SK-N-SH (cell line): Measurements from ENCODE around the gene CTSF. TPM values are rescaled to one million over a fixed set of nuclear protein-coding genes. Genes with fewer than 3 reads are reported as not detected.

Experiments used
- CTCF ChIA-PET: fragments of 300-600, 350-600 bp; formaldehyde crosslinking; extraction: SDS; loops from one replicate; lab custom pipeline; 2021; lab: Yijun Ruan, JAX
- POLR2A ChIA-PET: fragments of 350-600 bp; sonication (Branson Sonifier 250); formaldehyde crosslinking; extraction: SDS; loops from one replicate; lab custom pipeline; 2020; ENCODE audit warnings: antibody characterized with exemption, inconsistent platforms; lab: Yijun Ruan, JAX
- DNase-seq: peaks from one replicate; pipeline ENCODE4 v3.0.0; 2012
- H2AFZ ChIP-seq: fragments of 200-600 bp; sonication (generic); 2 replicates; pipeline ENCODE4 v1.8.1; 2016; ENCODE audit warnings: antibody characterized with exemption, mild to moderate bottlenecking, low read depth
- H3F3A ChIP-seq: fragments of 200-600 bp; sonication (generic); replicated peaks from 2 replicates; pipeline ENCODE3; 2016; ENCODE audit warnings: antibody characterized with exemption, mild to moderate bottlenecking; ENCODE audit not compliant: insufficient read depth
- H3K27ac ChIP-seq, 2 experiments: fragments of 200-500 bp in 1 of 2; fragments of 200-600 bp in 1 of 2; sonication (Bioruptor generic) in 1 of 2; sonication (generic), shearing (Covaris generic) in 1 of 2; 2 replicates each; pipeline versions ENCODE4 v1.5.1 to v1.6.1; 2014 to 2016; ENCODE audit warnings: low read depth in 2 of 2, inconsistent platforms in 1 of 2, low read length in 1 of 2, mild to moderate bottlenecking in 1 of 2, mixed read lengths in 1 of 2
- H3K27me3 ChIP-seq: fragments of 200-600 bp; sonication (generic), shearing (Covaris generic); 2 replicates; pipeline ENCODE4 v1.6.1; 2016; ENCODE audit warnings: mixed run types; ENCODE audit not compliant: insufficient read depth
- H3K36me3 ChIP-seq, 2 experiments: fragments of 200-500 bp in 1 of 2; fragments of 200-600 bp in 1 of 2; sonication (Bioruptor generic) in 1 of 2; sonication (generic) in 1 of 2; replicated peaks in 1 of 2; 2 replicates each; pipeline versions ENCODE3 to v1.5.1; 2014 to 2016; ENCODE audit warnings: low read length in 1 of 2, mild to moderate bottlenecking in 1 of 2; ENCODE audit not compliant: insufficient read depth in 2 of 2, control insufficient read depth in 1 of 2
- H3K4me1 ChIP-seq, 2 experiments: fragments of 200-500 bp in 1 of 2; fragments of 200-600 bp in 1 of 2; sonication (Bioruptor generic) in 1 of 2; sonication (generic), shearing (Covaris generic) in 1 of 2; 2 replicates each; pipeline versions ENCODE4 v1.5.1 to v1.6.1; 2014 to 2016; ENCODE audit warnings: low read depth in 1 of 2, low read length in 1 of 2, mixed run types in 1 of 2; ENCODE audit not compliant: insufficient read depth in 2 of 2, control insufficient read depth in 1 of 2
- H3K4me2 ChIP-seq: fragments of 200-600 bp; sonication (generic), shearing (Covaris generic); 2 replicates; pipeline ENCODE4 v1.6.1; 2017; ENCODE audit warnings: mixed run types
- H3K4me3 ChIP-seq, 2 experiments: fragments of 200-500 bp in 1 of 2; fragments of 200-600 bp in 1 of 2; sonication (Bioruptor generic) in 1 of 2; sonication (generic), shearing (Covaris generic) in 1 of 2; 2 replicates each; pipeline versions ENCODE4 v1.5.1 to v1.8.1; 2014 to 2016; ENCODE audit warnings: low read depth in 2 of 2, inconsistent platforms in 1 of 2, low read length in 1 of 2, mild to moderate bottlenecking in 1 of 2, mixed read lengths in 1 of 2, moderate library complexity in 1 of 2
- H3K79me2 ChIP-seq: fragments of 200-600 bp; sonication (generic); 2 replicates; pipeline ENCODE4 v1.8.1; 2017; ENCODE audit warnings: mild to moderate bottlenecking; ENCODE audit not compliant: insufficient read depth
- H3K9ac ChIP-seq: fragments of 200-600 bp; sonication (generic); 2 replicates; pipeline ENCODE4 v1.6.1; 2017; ENCODE audit warnings: mixed run types
- H3K9me2 ChIP-seq: fragments of 200-600 bp; sonication (generic); 2 replicates; pipeline ENCODE4 v1.6.1; 2017; ENCODE audit warnings: mixed run types
- H3K9me3 ChIP-seq: fragments of 200-600 bp; sonication (generic); 2 replicates; pipeline ENCODE4 v1.6.1; 2017; ENCODE audit warnings: mixed run types, mild to moderate bottlenecking, moderate library complexity
- H4K20me1 ChIP-seq: fragments of 200-600 bp; sonication (generic); 2 replicates; pipeline ENCODE4 v1.6.1; 2017; ENCODE audit warnings: mild to moderate bottlenecking, mixed run types; ENCODE audit not compliant: insufficient read depth
- CHD2 ChIP-seq: fragments of 150-350 bp; IDR thresholded peaks from 2 replicates; pipeline ENCODE4 v1.6.1; 2018; ENCODE audit warnings: low read length; ENCODE audit not compliant: partially characterized antibody
- ELF1 ChIP-seq: IDR thresholded peaks from 2 replicates; pipeline ENCODE4 v1.4.0; 2012
- FOSL2 ChIP-seq: IDR thresholded peaks from 2 replicates; pipeline ENCODE4 v1.4.0; 2012; ENCODE audit warnings: low read depth, mild to moderate bottlenecking, moderate library complexity, borderline replicate concordance
- FOXM1 ChIP-seq: IDR thresholded peaks from 2 replicates; pipeline ENCODE4 v1.4.0; 2012; ENCODE audit warnings: low read depth, mild to moderate bottlenecking
- GABPA ChIP-seq: IDR thresholded peaks from 2 replicates; pipeline ENCODE4 v1.4.0; 2012; ENCODE audit warnings: low read depth, mild to moderate bottlenecking
- NFIC ChIP-seq: IDR thresholded peaks from 2 replicates; pipeline ENCODE4 v1.4.0; 2012; ENCODE audit warnings: borderline replicate concordance
- NRF1 ChIP-seq: IDR thresholded peaks from 2 replicates; pipeline ENCODE4 v1.6.1; 2012; ENCODE audit warnings: low read depth, mild to moderate bottlenecking, low read length
- POLR2AphosphoS5 ChIP-seq: IDR thresholded peaks from 2 replicates; pipeline ENCODE4 v1.6.1; 2012; ENCODE audit warnings: low read depth, low read length
- SMC3 ChIP-seq: IDR thresholded peaks from 2 replicates; pipeline ENCODE4 v1.6.1; 2012; ENCODE audit warnings: low read depth, low read length, improper control_type of control experiment
- TAF1 ChIP-seq: IDR thresholded peaks from 2 replicates; pipeline ENCODE4 v1.6.1; 2012; ENCODE audit warnings: low read depth, mild to moderate bottlenecking, low read length, moderate library complexity, borderline replicate concordance
- TEAD4 ChIP-seq: IDR thresholded peaks from 2 replicates; pipeline ENCODE4 v1.4.0; 2012; ENCODE audit warnings: mild to moderate bottlenecking, borderline replicate concordance; ENCODE audit not compliant: insufficient read depth
- WGBS: methylation state at CpG from one replicate; pipeline ENCODE4 v1.1.6; 2017; ENCODE audit warnings: low lambda C conversion rate; 5-methylcytosine and 5-hydroxymethylcytosine counted together
- polyA plus RNA-seq, 3 experiments: library from polyadenylated mRNA; depleted of rRNA; stranded (reverse); fragments of >200 nt; gene quantifications; 2 replicates each; pipeline ENCODE4 v1.2.3, GENCODE V29; 2012
- TF ChIP-seq, protein P1 (sequence below): IDR thresholded peaks from 2 replicates; pipeline ENCODE4; 2012
- TF ChIP-seq, protein P2 (sequence below): fragments of 150-350 bp; IDR thresholded peaks from 2 replicates; pipeline ENCODE4 v1.6.1; 2016; ENCODE audit warnings: mild to moderate bottlenecking, low read depth, low read length

The CTSF gene
- polyA plus RNA-seq, 1 of the 3 experiments (the other 2 are of a cell fraction), result 57.2 TPM

- Histone ChIP-seq H3K27ac (no peak overlapping the region), H3K4me1 (peaks cover 0 to 8% of the 10 kb centered on the region in 2 experiments; a peak in 1 of 4 replicates), H3K27me3 (no peaks in the 10 kb centered on the region), H3K9ac (no peak overlapping the region), H4K20me1 (no peaks in the 10 kb centered on the region), H3K36me3 (peaks cover 5 to 26% of the 10 kb centered on the region in 2 experiments), H3K9me3 (no peaks in the 10 kb centered on the region), H3K79me2 (no peaks in the 10 kb centered on the region), H2AFZ (no peak overlapping the region), H3K9me2 (no peaks in the 10 kb centered on the region), H3K4me3 (no peak overlapping the region), H3K4me2 (no peak overlapping the region), H3F3A (peaks cover 7% of the 10 kb centered on the region)
- TF ChIP-seq SMC3, result no peak
- no peak for TF ChIP-seq ELF1
- no peak for TF ChIP-seq FOSL2
- TF ChIP-seq CHD2, result no peak
- no peak for TF ChIP-seq NFIC
- TF ChIP-seq, protein P1, sequence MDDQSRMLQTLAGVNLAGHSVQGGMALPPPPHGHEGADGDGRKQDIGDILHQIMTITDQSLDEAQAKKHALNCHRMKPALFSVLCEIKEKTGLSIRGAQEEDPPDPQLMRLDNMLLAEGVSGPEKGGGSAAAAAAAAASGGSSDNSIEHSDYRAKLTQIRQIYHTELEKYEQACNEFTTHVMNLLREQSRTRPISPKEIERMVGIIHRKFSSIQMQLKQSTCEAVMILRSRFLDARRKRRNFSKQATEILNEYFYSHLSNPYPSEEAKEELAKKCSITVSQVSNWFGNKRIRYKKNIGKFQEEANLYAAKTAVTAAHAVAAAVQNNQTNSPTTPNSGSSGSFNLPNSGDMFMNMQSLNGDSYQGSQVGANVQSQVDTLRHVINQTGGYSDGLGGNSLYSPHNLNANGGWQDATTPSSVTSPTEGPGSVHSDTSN, result no peak
- no peak for TF ChIP-seq TEAD4
- no peak for TF ChIP-seq TAF1
- TF ChIP-seq POLR2AphosphoS5, result no peak
- ChIA-PET CTCF (interaction anchor here (1.0 kb wide), 1 partner anchor 9 kb away, joined by 3 read pairs; no protein-coding TSS in a partner anchor), POLR2A (no interaction called here)
- no peak for DNase-seq
- WGBS, result 86% methylated on average over 5 of the region's 5 CpGs
Observed at GRCh38 chr11:66604155-66604554, 35.7 kb upstream of the CTSF start.

- POLR2A ChIA-PET, result no interaction called here
- no peak overlapping the region for H3K4me2 ChIP-seq
- no peak overlapping the region for H3K27ac ChIP-seq
- no peak overlapping the region for H2AFZ ChIP-seq
- TF ChIP-seq FOXM1 (no peak), POLR2AphosphoS5 (no peak), TAF1 (no peak), NRF1 (no peak), GABPA (no peak)
- TF ChIP-seq, protein P2, sequence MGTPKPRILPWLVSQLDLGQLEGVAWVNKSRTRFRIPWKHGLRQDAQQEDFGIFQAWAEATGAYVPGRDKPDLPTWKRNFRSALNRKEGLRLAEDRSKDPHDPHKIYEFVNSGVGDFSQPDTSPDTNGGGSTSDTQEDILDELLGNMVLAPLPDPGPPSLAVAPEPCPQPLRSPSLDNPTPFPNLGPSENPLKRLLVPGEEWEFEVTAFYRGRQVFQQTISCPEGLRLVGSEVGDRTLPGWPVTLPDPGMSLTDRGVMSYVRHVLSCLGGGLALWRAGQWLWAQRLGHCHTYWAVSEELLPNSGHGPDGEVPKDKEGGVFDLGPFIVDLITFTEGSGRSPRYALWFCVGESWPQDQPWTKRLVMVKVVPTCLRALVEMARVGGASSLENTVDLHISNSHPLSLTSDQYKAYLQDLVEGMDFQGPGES, result no peak
- no peak overlapping the region for H3K9ac ChIP-seq
- peaks cover 0 to 8% of the 10 kb centered on the region in 2 experiments; a peak in 1 of 4 replicates for H3K4me1 ChIP-seq
- DNase-seq, result no peak
- H4K20me1 ChIP-seq, result no peaks in the 10 kb centered on the region
- H3K9me2 ChIP-seq, result no peaks in the 10 kb centered on the region
- 90% methylated on average over 6 of the region's 6 CpGs for WGBS
- no peaks in the 10 kb centered on the region for H3K9me3 ChIP-seq
- no peaks in the 10 kb centered on the region for H3K79me2 ChIP-seq
- CTCF ChIA-PET, result interaction anchor here (1.2 kb wide), 1 partner anchor 24 kb away, joined by 3 read pairs; no protein-coding TSS in a partner anchor
- H3F3A ChIP-seq, result peaks cover 7% of the 10 kb centered on the region
- H3K4me3 ChIP-seq, result no peak overlapping the region
- H3K36me3 ChIP-seq, result peaks cover 5 to 26% of the 10 kb centered on the region in 2 experiments
- no peaks in the 10 kb centered on the region for H3K27me3 ChIP-seq
Observed at GRCh38 chr11:66603072-66603471, 34.7 kb upstream of the CTSF start.
